IPS DF 6.9 (cell line): Measurements from ENCODE around the gene AMH.

Experiments
- DNase-seq: peaks from one replicate; pipeline ENCODE4 v3.0.0-alpha.2; 2013; ENCODE audit warnings: low read depth, low spot score
- H3K27ac ChIP-seq: one replicate; pipeline ENCODE4 v1.5.1; 2013; ENCODE audit warnings: low read length, control low read depth
- H3K27me3 ChIP-seq: 2 replicates; pipeline ENCODE4 v1.6.1; 2013; ENCODE audit warnings: mild to moderate bottlenecking, low read length; ENCODE audit not compliant: control insufficient read depth, insufficient read depth
- H3K36me3 ChIP-seq: 2 replicates; pipeline ENCODE4 v1.6.1; 2013; ENCODE audit warnings: low read length; ENCODE audit not compliant: control insufficient read depth, insufficient read depth
- H3K4me1 ChIP-seq: 2 replicates; pipeline ENCODE4 v1.6.1; 2013; ENCODE audit warnings: low read length; ENCODE audit not compliant: control insufficient read depth, insufficient read depth
- H3K4me3 ChIP-seq: 2 replicates; pipeline ENCODE4 v1.5.1; 2013; ENCODE audit warnings: mild to moderate bottlenecking, low read length
- H3K9me3 ChIP-seq: 2 replicates; pipeline ENCODE4 v1.6.1; 2013; ENCODE audit warnings: low read length, inconsistent platforms; ENCODE audit not compliant: control insufficient read depth, insufficient read depth
- WGBS: extraction: QIAGEN DNeasy Blood & Tissue Kit; methylation state at CpG from one replicate; pipeline ENCODE4 v1.1.7; 2013; ENCODE audit warnings: mixed read lengths, missing lambda C conversion rate; ENCODE audit not compliant: insufficient read length, insufficient coverage; 5-methylcytosine and 5-hydroxymethylcytosine counted together

The AMH gene

DNA sequence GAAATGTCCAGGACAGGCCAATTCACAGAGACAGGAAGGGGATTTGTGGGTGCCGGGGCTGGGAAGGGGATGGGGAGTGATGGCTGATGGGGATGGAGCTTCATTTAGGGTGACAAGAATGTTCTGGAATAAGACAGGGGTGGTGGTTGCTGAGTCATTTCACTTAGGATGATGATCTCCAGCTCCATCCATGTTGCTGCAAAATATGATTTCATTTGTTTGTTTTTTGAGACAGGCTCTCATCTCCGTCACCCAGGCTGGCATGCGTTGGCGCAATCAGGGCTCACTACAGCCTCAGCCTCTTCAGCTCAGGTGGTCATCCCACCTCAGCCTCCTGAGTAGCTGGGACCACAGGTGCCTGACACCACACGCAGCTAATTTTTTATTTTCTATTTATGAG is 10.2 kb downstream of the AMH start:
- DNase-seq, result no peak
- Histone ChIP-seq H3K9me3 (no peaks in the 10 kb centered on the region), H3K4me3 (no peak overlapping the region), H3K27ac (no peak overlapping the region), H3K4me1 (0 out of 2 replicates have a peak, but pooled peaks cover under 1% of the 10 kb centered on the region), H3K36me3 (no peaks in the 10 kb centered on the region), H3K27me3 (peaks cover under 1% of the 10 kb centered on the region; the same call in 1 of the 2 replicates)
- WGBS, result no CpG with 5 or more reads among the region's 5 CpGs

DNA sequence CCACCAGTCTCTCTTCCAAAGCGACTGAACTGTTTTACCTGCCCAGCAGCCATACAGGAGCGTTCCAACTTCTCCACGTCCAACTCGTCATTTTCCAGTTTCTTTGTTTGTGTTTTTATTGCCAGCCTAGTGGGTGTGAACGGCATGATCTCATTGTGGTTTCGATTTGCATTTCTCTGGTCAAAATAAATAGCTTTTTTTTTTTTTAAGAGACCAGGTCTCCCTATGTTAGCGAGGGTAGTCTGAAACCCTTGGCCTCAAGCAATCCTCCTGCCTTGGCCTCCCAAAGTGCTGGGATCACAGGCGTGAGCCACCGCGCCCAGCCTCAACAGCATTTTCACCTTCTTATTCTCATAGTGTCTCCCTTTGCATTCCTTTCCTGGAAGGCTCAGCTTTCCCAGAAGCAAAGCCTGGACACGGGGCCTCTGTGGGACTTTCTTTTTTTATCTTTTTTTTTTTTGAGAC is 11.2 kb downstream of the AMH start:
- Histone ChIP-seq H3K36me3 (no peaks in the 10 kb centered on the region), H3K4me3 (no peak overlapping the region), H3K27me3 (no peaks in the 10 kb centered on the region), H3K4me1 (no peaks in the 10 kb centered on the region), H3K27ac (no peak overlapping the region), H3K9me3 (no peaks in the 10 kb centered on the region)
- WGBS, result no CpG with 5 or more reads among the region's 11 CpGs
- no peak for DNase-seq

DNA sequence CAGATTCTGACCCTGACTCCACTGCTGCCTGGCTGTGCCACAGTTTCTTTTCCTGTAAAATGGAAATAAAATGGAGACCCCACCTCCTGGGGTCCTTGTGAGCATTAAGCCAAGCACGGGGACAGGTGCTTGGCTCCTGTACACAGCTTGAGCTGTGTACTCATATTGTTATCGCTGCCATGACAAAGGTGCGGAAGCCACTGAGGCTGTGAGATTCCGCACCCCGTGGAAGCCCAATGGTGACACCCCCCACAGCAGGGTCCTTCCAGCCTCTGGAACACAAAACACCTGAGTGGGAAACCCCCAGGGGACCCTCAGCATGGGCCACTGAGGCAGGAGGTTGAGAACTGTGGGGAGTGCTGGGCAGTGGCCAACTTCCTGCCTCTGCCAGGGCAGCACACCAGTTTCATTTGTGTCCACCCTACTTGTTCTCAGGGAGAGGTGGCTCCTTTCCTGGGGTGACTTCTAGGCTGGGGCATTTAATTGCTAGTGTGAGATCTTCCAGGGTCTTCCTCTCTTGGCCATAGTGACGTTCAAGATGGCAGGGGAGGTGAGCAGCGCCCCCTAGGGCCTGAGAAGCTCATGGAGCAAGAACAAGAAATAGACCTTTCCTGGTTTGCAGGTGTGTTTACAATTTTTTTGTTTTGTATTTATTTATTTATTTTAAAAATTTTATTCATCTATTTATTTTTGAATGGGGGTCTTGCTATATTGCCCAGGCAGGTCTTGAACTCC is 12.5 kb downstream of the AMH start:
- WGBS, result no CpG with 5 or more reads among the region's 7 CpGs
- Histone ChIP-seq H3K9me3 (no peaks in the 10 kb centered on the region), H3K27ac (no peak overlapping the region), H3K4me1 (no peaks in the 10 kb centered on the region), H3K4me3 (no peak overlapping the region), H3K36me3 (no peaks in the 10 kb centered on the region), H3K27me3 (no peaks in the 10 kb centered on the region)
- DNase-seq, result no peak

DNA sequence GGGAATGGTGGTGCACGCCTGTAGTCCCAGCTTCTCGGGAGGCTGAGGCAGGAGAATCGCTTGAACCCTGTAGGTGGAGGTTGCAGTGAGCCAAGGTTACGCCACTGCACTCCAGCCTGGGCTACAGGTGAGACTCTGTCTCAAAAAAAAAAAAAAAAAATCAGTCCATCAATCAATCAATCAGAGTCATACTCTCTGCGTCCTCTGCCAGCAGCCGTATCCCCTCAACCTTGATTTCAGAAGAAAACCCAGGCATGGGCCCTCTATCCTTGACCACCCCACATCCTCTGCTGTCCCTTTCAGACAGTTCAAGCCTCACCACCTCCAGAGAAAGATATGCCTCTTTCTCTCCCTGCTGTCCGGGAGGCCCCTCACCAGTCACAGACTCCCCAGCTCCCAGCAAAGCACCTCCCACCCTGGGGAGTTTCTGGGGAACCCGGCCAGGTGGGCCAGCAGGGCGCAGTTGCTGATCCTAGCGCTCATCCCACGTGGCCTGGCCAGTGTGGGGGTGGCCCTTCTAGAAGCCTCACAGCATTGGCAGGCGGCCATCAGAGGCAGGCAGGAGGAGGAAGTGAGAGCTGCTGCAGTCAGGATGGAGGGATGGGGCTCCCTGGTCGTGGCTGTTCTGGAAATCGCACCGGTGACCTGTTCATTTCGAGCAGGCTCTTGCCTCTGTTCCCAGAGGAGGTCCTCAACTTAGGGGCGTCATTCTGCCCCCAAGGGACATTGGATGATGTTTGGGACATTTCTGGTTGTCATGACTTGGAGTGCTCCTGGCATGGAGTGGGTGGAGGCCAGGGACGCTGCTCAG is 17.3 kb downstream of the AMH start:
- H3K27ac ChIP-seq, result no peak overlapping the region
- H3K36me3 ChIP-seq, result no peaks in the 10 kb centered on the region
- H3K27me3 ChIP-seq, result no peaks in the 10 kb centered on the region
- H3K9me3 ChIP-seq, result no peaks in the 10 kb centered on the region
- no peaks in the 10 kb centered on the region for H3K4me1 ChIP-seq
- no peak overlapping the region for H3K4me3 ChIP-seq
- no CpG with 5 or more reads among the region's 18 CpGs for WGBS
- DNase-seq, result no peak

DNA sequence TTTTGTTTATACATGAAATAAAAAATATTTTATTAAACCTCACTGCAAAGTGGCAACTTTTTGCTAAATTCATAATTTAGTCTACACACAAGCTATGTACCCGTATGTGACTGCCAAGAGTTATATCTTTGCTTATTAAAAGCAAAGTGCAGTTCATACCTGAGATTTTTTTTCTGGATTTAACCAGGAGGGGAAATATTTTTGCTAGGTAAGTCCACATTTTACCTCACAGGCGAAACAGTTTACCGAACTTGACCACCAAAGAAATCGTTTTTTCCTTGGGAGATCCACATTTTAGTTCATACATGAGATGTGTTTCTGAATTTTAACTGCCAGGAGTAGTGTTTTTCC is 19.3 kb downstream of the AMH start:
- Histone ChIP-seq H3K27me3 (no peaks in the 10 kb centered on the region), H3K27ac (no peak overlapping the region), H3K4me3 (no peak overlapping the region), H3K9me3 (no peaks in the 10 kb centered on the region), H3K4me1 (peaks cover 5% of the 10 kb centered on the region), H3K36me3 (peaks cover 13% of the 10 kb centered on the region)
- DNase-seq, result no peak
- WGBS, result no CpG with 5 or more reads among the region's 4 CpGs

DNA sequence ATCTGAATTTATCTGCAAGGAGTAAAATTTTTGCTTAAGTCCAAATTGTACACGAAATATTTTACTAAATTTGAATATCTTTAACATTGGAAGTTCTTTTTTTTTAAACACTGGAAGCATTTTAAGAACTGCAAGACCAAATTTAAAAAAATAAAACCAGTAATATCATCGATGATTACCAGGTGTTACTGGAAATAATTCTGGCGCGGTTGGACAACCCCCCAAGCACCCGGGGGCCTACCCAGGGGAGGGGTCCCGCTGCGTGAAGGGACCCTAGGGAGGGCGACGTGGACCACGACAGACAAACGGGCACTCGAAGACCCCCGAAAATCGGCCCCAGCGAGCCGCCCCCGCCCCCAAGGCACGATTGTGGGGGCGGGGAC is 19.7 kb downstream of the AMH start:
- Histone ChIP-seq H3K36me3 (peaks cover 13% of the 10 kb centered on the region), H3K4me1 (peaks cover 5% of the 10 kb centered on the region), H3K27me3 (no peaks in the 10 kb centered on the region), H3K27ac (no peak overlapping the region), H3K4me3 (peak overlapping the region; percentile 44; the same call in 1 of the 2 replicates), H3K9me3 (no peaks in the 10 kb centered on the region)
- no peak for DNase-seq
- no CpG with 5 or more reads among the region's 19 CpGs for WGBS

DNA sequence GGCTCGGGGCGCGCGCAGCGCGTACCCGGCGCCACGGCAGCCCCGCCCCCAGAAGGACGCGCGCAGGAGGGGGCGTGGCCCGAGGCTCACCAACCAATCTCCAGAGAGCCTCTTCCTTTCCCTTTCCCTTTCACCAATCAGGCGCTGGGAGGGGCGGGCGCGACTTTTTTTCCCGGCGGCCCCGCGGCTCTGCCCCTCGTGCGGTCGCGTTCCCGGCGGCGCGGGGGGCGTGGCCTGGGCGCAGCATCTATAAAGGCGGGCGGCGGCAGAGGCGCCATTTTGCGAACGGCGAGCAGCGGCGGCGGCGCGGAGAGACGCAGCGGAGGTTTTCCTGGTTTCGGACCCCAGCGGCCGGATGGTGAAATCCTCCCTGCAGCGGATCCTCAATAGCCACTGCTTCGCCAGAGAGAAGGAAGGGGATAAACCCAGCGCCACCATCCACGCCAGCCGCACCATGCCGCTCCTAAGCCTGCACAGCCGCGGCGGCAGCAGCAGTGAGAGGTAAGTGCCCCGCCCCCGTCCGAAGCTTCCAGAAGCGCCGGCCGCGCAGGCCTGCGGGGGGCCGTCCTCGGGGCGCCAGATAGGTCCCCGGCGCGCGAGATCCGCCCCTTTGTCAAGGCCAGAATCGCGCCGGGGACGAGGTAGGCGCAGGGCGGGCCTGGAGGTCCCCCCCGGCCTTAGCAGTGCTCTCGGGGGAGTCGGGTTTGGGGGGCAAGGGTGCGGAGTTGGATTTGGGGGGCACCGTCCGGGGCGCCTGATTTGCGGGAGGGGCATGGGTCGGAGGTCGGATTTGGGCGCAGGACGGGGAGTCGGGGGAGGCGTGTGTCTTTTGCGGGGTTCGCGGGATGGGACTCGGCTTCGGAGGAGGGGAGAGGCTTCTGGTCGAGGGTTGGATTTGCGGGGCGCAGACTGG is 20.4 kb downstream of the AMH start:
- Histone ChIP-seq H3K27ac (no peak overlapping the region), H3K4me3 (peak overlapping the region; percentile 97), H3K9me3 (no peaks in the 10 kb centered on the region), H3K4me1 (peaks cover 5% of the 10 kb centered on the region), H3K36me3 (peaks cover 13% of the 10 kb centered on the region), H3K27me3 (no peaks in the 10 kb centered on the region)
- peak; percentile 74 for DNase-seq
- WGBS, result no CpG with 5 or more reads among the region's 103 CpGs

DNA sequence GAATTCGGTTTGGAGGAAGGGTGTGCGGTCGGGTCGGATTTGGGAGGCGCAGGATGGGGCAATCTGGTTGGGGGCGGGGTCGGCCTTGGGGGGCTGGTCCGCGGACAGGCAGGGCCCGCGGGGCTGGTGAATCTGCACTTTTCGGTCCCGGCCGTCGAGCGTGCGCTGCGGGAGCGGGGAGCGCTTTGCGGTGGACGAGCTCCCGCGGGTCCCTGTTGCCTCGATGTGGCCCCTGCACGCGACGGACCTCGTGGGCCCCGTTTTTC is 21.0 kb downstream of the AMH start:
- DNase-seq, result no peak
- H3K36me3 ChIP-seq, result peaks cover 13% of the 10 kb centered on the region
- peak overlapping the region; percentile 97 for H3K4me3 ChIP-seq
- peaks cover 5% of the 10 kb centered on the region for H3K4me1 ChIP-seq
- H3K27ac ChIP-seq, result no peak overlapping the region
- H3K27me3 ChIP-seq, result no peaks in the 10 kb centered on the region
- WGBS, result no CpG with 5 or more reads among the region's 30 CpGs
- H3K9me3 ChIP-seq, result no peaks in the 10 kb centered on the region

DNA sequence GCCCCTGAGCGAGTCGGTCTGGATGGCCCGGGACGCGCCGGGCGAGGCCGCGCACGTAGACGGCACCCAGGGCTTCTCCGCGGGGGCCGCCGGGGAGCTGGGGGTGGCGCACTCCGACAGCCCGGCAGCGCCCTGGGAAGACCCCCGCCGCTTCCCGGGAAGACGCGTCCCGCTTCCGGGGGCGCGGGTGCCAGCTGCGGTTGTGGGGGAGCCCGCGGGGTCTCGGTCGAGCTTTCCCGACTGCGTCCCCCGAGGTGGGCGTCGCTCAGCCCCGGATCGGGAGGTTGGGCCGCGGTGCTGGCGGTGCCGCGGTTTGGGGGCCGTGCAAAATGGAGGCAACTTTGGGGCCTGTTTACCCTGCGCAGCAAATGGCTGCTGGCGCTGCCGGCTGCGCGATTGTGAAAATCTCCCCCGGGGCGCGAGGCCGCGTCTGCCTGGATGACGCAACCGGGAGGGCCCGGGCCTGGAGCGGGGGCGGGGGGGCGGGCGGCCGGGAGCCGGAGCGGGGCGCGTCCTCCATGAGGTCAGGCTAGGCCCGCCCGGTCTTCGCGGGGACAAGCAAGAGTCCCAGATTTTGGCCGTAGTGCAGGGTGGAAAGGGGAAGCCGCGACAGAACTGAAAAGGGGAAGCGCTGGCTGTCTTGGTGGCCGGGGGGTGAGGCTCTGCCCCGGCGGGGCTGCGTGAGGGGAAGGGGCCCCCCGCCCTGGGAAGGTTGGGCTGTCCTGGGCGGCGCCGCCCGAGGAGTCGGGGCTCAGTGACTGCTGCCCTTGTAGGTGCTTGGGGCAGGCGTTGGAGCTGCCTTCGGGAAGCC is 21.5 kb downstream of the AMH start:
- no peak for DNase-seq
- WGBS, result no CpG with 5 or more reads among the region's 88 CpGs
- no peak overlapping the region for H3K27ac ChIP-seq
- H3K36me3 ChIP-seq, result peaks cover 13% of the 10 kb centered on the region
- H3K27me3 ChIP-seq, result no peaks in the 10 kb centered on the region
- peaks cover 6% of the 10 kb centered on the region for H3K4me1 ChIP-seq
- H3K4me3 ChIP-seq, result peak overlapping the region; percentile 97
- no peaks in the 10 kb centered on the region for H3K9me3 ChIP-seq
